ENCODE results near the gene CUL9. TPM values are rescaled to one million over a fixed set of nuclear protein-coding genes. Genes with fewer than 3 reads are reported as not detected.

CUL9 gene
- total RNA-seq, 1 donor from 2014 or later = 37.5 TPM

DNA sequence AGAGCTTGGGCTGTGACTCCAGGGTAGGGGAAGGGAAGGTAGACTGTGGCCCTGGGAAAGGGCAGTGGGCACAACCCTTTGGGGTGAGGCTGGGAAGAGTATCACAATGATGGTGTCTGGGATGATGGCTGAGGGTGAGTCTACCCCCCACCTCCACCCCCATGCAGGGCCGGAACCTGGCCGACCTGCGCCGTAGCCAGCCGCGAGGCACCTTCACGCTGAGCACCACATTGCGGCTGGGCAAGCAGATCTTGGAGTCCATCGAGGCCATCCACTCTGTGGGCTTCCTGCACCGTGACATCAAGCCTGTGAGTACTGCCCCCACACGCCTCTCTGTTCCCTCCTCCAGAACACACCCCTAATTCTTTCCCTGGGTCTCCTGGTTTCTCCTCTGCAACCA lies 71.4 kb downstream of the CUL9 start:
- Mint-ChIP-seq H3K4me1 (peaks cover 14% of the 10 kb centered on the region), H3K9me3 (no peaks in the 10 kb centered on the region), H3K27ac (ENCODE audit: unreplicated experiment) (no peak overlapping the region), H3K27me3 (ENCODE audit: low read depth) (peaks cover 14% of the 10 kb centered on the region), H3K4me3 (no peak overlapping the region), H3K36me3 (ENCODE audit: low read depth) (no peaks in the 10 kb centered on the region)
- no peak for DNase-seq (ENCODE audit: low read depth, low spot score)
- TF ChIP-seq, protein P1, sequence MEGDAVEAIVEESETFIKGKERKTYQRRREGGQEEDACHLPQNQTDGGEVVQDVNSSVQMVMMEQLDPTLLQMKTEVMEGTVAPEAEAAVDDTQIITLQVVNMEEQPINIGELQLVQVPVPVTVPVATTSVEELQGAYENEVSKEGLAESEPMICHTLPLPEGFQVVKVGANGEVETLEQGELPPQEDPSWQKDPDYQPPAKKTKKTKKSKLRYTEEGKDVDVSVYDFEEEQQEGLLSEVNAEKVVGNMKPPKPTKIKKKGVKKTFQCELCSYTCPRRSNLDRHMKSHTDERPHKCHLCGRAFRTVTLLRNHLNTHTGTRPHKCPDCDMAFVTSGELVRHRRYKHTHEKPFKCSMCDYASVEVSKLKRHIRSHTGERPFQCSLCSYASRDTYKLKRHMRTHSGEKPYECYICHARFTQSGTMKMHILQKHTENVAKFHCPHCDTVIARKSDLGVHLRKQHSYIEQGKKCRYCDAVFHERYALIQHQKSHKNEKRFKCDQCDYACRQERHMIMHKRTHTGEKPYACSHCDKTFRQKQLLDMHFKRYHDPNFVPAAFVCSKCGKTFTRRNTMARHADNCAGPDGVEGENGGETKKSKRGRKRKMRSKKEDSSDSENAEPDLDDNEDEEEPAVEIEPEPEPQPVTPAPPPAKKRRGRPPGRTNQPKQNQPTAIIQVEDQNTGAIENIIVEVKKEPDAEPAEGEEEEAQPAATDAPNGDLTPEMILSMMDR (conservative IDR thresholded peaks at IDR 0.05) = no peak

DNA sequence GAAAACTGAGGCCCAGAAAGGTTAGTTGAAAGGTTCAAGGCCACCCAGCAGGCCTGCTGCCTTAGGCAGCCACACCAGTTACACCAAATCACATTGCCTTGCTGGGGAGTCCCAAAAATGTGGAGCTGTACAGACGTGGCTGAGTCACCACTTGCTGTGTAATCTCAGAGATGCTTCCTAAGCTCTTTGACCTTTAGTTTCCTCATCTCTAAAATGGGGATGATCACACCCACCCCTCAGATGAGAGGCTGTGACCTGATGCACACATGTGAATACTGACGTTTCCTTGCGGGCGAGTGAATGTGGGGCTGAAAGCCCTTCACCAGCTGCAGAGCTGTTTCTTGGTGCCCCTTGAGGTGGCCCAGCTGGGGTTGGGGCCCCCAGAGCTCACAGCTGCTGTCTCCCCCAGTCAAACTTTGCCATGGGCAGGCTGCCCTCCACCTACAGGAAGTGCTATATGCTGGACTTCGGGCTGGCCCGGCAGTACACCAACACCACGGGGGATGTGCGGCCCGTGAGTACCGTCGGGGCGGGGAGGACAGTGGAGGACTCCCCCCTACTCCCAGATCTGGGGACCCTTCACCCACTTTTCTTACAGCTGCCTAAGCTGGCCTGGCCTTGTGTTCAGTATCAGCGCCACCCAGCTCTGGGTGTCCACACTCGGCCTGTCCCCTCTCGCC lies 72.3 kb downstream of the CUL9 start:
- TF ChIP-seq, protein P1 (conservative IDR thresholded peaks at IDR 0.05) = no peak
- Mint-ChIP-seq H3K27me3 (ENCODE audit: low read depth) (peaks cover 14% of the 10 kb centered on the region), H3K36me3 (ENCODE audit: low read depth) (no peaks in the 10 kb centered on the region), H3K9me3 (no peaks in the 10 kb centered on the region), H3K27ac (ENCODE audit: unreplicated experiment) (no peak overlapping the region), H3K4me1 (peaks cover 14% of the 10 kb centered on the region), H3K4me3 (no peak overlapping the region)
- no peak for DNase-seq (ENCODE audit: low read depth, low spot score)

DNA sequence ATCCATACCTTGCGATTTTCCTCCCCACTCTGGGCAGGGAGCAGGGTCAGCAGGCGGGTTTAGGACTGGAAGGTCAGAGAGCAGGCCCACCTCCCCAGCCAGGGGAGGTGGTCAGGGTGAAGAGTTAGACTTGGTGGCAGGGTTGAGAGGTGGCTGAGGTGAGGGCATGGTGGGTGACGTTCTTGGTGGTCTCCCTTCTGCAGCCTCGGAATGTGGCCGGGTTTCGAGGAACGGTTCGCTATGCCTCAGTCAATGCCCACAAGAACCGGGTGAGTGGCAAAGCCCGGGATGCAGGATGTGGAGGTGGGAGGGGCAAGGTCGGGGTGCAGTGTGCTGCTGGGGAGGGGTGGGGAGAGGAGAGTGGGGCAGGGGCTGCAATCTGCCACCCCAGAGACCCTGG lies 72.8 kb downstream of the CUL9 start:
- H3K4me1 Mint-ChIP-seq = peaks cover 14% of the 10 kb centered on the region
- no peak for DNase-seq (ENCODE audit: low read depth, low spot score)
- no peaks in the 10 kb centered on the region for H3K36me3 Mint-ChIP-seq (ENCODE audit: low read depth)
- no peak overlapping the region for H3K27ac Mint-ChIP-seq (ENCODE audit: unreplicated experiment)
- TF ChIP-seq, protein P1 (conservative IDR thresholded peaks at IDR 0.05) = no peak
- H3K4me3 Mint-ChIP-seq = no peak overlapping the region
- H3K9me3 Mint-ChIP-seq = no peaks in the 10 kb centered on the region
- peaks cover 14% of the 10 kb centered on the region for H3K27me3 Mint-ChIP-seq (ENCODE audit: low read depth)

DNA sequence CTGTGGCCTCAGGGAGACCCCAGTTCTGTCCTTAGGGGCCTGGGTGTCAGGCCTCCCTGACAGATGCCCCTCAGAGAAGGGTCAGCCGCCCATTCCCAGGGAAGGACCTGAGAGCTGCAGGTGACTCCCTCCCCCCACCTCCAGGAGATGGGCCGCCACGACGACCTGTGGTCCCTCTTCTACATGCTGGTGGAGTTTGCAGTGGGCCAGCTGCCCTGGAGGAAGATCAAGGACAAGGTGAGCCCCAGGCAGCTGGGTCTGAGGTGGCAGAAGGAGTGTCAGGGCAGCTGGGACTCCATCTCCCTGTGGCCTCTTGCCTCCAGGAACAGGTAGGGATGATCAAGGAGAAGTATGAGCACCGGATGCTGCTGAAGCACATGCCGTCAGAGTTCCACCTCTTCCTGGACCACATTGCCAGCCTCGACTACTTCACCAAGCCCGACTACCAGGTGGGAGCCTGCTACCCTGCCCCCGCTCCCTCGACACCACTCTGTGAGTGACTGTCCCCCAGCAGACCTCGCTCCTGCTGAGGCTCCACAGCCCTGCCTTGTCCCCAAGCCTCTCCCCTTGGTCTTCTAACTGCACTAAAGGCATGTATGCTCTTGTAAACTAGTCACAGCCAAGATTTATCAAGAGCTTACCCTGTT lies 73.5 kb downstream of the CUL9 start:
- Mint-ChIP-seq H3K9me3 (no peaks in the 10 kb centered on the region), H3K4me3 (no peak overlapping the region), H3K27ac (ENCODE audit: unreplicated experiment) (no peak overlapping the region), H3K36me3 (ENCODE audit: low read depth) (no peaks in the 10 kb centered on the region), H3K4me1 (peaks cover 14% of the 10 kb centered on the region), H3K27me3 (ENCODE audit: low read depth) (peaks cover 14% of the 10 kb centered on the region)
- TF ChIP-seq, protein P1 (conservative IDR thresholded peaks at IDR 0.05) = no peak
- no peak for DNase-seq (ENCODE audit: low read depth, low spot score)

DNA sequence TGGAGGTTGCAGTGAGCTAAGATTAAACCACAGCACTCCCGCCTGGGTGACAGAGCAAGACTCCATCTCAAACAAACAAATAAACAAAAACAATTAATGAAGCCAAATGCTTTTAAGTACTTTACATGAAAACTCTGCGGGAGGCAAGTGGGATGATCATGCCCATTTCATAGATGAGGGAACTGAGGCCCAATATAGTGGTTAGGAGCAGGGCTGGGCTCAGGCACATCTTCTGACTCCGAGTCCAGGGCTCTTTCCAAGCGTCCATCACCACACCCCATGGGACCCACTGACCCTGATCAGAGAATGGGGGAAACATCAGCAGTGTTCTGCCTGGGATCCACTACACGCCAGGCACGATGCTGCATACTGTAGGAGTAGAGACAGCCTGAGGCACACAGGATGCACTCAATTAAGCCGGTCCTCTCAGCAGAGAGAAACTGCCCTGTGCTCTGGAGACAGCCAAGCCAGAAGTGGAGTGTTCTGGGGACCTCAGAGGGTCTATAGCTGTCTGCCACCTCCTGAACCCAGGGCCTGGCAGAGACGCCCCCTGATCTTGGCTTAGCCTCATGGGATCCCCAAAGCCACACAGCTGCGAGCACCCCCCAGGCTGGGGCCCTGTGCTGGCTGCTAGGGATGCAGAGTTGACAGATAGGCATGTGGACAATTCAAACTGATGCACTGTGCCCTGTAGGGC lies 74.8 kb downstream of the CUL9 start:
- Mint-ChIP-seq H3K9me3 (no peaks in the 10 kb centered on the region), H3K27me3 (ENCODE audit: low read depth) (peaks cover 2% of the 10 kb centered on the region), H3K4me1 (peaks cover 2% of the 10 kb centered on the region), H3K36me3 (ENCODE audit: low read depth) (no peaks in the 10 kb centered on the region), H3K4me3 (no peak overlapping the region), H3K27ac (ENCODE audit: unreplicated experiment) (no peak overlapping the region)
- TF ChIP-seq, protein P1 (conservative IDR thresholded peaks at IDR 0.05) = no peak
- no peak for DNase-seq (ENCODE audit: low read depth, low spot score)

All from neural crest cell (in vitro differentiated cells).